ENCODE measurements around the gene GDPGP1. TPM values are rescaled to one million over a fixed set of nuclear protein-coding genes. Genes with fewer than 3 reads are reported as not detected.
A peak's percentile ranks its signal among the peaks of the same experiment; 100 is the strongest.

Gene GDPGP1
- total RNA-seq, 1 experiment from 2014 or later: 15.4 TPM

- DNase-seq (ENCODE audit: low read depth, low spot score) (no peak), ATAC-seq (no peak)
- Histone ChIP-seq H3K27me3 (ENCODE audit: insufficient read depth, low read length) (no peaks in the 10 kb centered on the region), H4K20me1 (ENCODE audit: insufficient read depth) (no peaks in the 10 kb centered on the region), H3K4me1 (ENCODE audit: control insufficient read depth in 1 of 2, insufficient read depth in 2 of 2, low read length in 2 of 2) (peaks cover 4 to 13% of the 10 kb centered on the region in 2 experiments; a peak in 3 of 4 replicates), H3K79me2 (ENCODE audit: insufficient read depth, low read length) (no peaks in the 10 kb centered on the region), H3K9me2 (ENCODE audit: insufficient read depth) (no peaks in the 10 kb centered on the region), H3K9me3 (ENCODE audit: control insufficient read depth in 1 of 2, insufficient read depth in 1 of 2, low read depth in 1 of 2, low read length in 2 of 2) (no peaks in the 10 kb centered on the region), H2AFZ (ENCODE audit: low read depth, low read length, poor library complexity, severe bottlenecking) (no peak overlapping the region), H3K36me3 (ENCODE audit: control insufficient read depth in 1 of 2, insufficient read depth in 2 of 2, low read length in 2 of 2) (no peaks in the 10 kb centered on the region), H3K4me2 (ENCODE audit: low read length) (no peak overlapping the region), H3K9ac (ENCODE audit: low read length) (no peak overlapping the region), H3K27ac (ENCODE audit: low read depth, low read length) (no peak overlapping the region), H3K4me3 (replicated peaks in 1 of 2; ENCODE audit: low read depth in 1 of 2, low read length in 2 of 2) (no peak overlapping the region)
- RAD21 ChIA-PET (ENCODE audit: low non-redundant PET in 1 of 2, low total read pairs in 2 of 2, uncharacterized antibody in 2 of 2, unreplicated experiment in 2 of 2): no interaction called here
- no peak for TF ChIP-seq TCF7L2 (IDR thresholded peaks at IDR 0.05; ENCODE audit: borderline replicate concordance, extremely low read depth, insufficient read depth, insufficient read length)
- no peak for TF ChIP-seq ZBTB33 (IDR thresholded peaks at IDR 0.05; ENCODE audit: extremely low read depth, insufficient replicate concordance, low read length)
- TF ChIP-seq ELF1 (IDR thresholded peaks at IDR 0.05; ENCODE audit: borderline replicate concordance, low read depth): no peak
- CTCF ChIA-PET: interaction anchor here (1.4 to 2.5 kb wide), 2 partner anchors 14 to 54 kb away, joined by 3 to 8 read pairs; partner anchors contain the start of genes CIB1 and GDPGP1
- BruUV-seq (replicated peaks): no TSS peak
- intact Hi-C loops (cut with micrococcal nuclease): no loop called here
- POLR2A ChIA-PET: no interaction called here
Observed at GRCh38 chr15:90287946-90288345, 53.9 kb downstream of the GDPGP1 start.

- Histone ChIP-seq H3K9me3 (ENCODE audit: control insufficient read depth in 1 of 2, insufficient read depth in 1 of 2, low read depth in 1 of 2, low read length in 2 of 2) (no peaks in the 10 kb centered on the region), H3K4me3 (replicated peaks in 1 of 2; ENCODE audit: low read depth in 1 of 2, low read length in 2 of 2) (no peak overlapping the region), H3K9ac (ENCODE audit: low read length) (no peak overlapping the region), H3K4me1 (ENCODE audit: control insufficient read depth in 1 of 2, insufficient read depth in 2 of 2, low read length in 2 of 2) (peaks cover 7 to 24% of the 10 kb centered on the region in 2 experiments; a peak in 3 of 4 replicates), H3K9me2 (ENCODE audit: insufficient read depth) (no peaks in the 10 kb centered on the region), H3K4me2 (ENCODE audit: low read length) (peak overlapping the region; percentile 14), H3K27me3 (ENCODE audit: insufficient read depth, low read length) (no peaks in the 10 kb centered on the region), H2AFZ (ENCODE audit: low read depth, low read length, poor library complexity, severe bottlenecking) (peak overlapping the region; percentile 68), H4K20me1 (ENCODE audit: insufficient read depth) (no peaks in the 10 kb centered on the region), H3K36me3 (ENCODE audit: control insufficient read depth in 1 of 2, insufficient read depth in 2 of 2, low read length in 2 of 2) (no peaks in the 10 kb centered on the region), H3K27ac (ENCODE audit: low read depth, low read length) (no peak overlapping the region), H3K79me2 (ENCODE audit: insufficient read depth, low read length) (no peaks in the 10 kb centered on the region)
- TF ChIP-seq POLR2AphosphoS5 (IDR thresholded peaks at IDR 0.05; ENCODE audit: low read depth, low read length): peak; percentile 47
- TF ChIP-seq TCF7L2 (IDR thresholded peaks at IDR 0.05; ENCODE audit: borderline replicate concordance, extremely low read depth, insufficient read depth, insufficient read length): no peak
- RAD21 ChIA-PET (ENCODE audit: low non-redundant PET in 1 of 2, low total read pairs in 2 of 2, uncharacterized antibody in 2 of 2, unreplicated experiment in 2 of 2): interaction anchor here in 1 of 2 experiments (0.6 kb wide), 1 partner anchor 220 kb away, joined by 4 read pairs; no protein-coding TSS in a partner anchor
- ATAC-seq (peak; percentile 58), DNase-seq (ENCODE audit: low read depth, low spot score) (peak; percentile 71)
- POLR2A ChIA-PET: interaction anchor here (0.6 to 1.7 kb wide), 4 partner anchors 9 to 621 kb away, joined by 3 to 5 read pairs (median 4); no protein-coding TSS in a partner anchor
- CTCF ChIA-PET: interaction anchor here (0.8 to 2.9 kb wide), 4 partner anchors 9 to 191 kb away, joined by 3 to 16 read pairs (median 4); no protein-coding TSS in a partner anchor
- no TSS peak for BruUV-seq (replicated peaks)
- intact Hi-C loops (cut with micrococcal nuclease): loop anchor here (10.0 kb wide), 1 partner anchor 403 kb away; no protein-coding TSS in a partner anchor
Observed at GRCh38 chr15:90291679-90292356, 57.8 kb downstream of the GDPGP1 start.

All from HCT116 (cell line).